K562 (cell line): ENCODE data around the gene LMF2. TPM values are rescaled to one million over a fixed set of nuclear protein-coding genes. Genes with fewer than 3 reads are reported as not detected.
A peak's percentile ranks its signal among the peaks of the same experiment; 100 is the strongest.

Experiments used
- ATAC-seq: fragments of 200-7000 bp; cut with Tn5 transposase; 3 replicates; pipeline ENCODE4 v1.9.1; 2020; ENCODE audit warnings: moderate library complexity
- BruUV-seq: library from RNA; stranded (reverse); fragments of 400-500 nt; replicated peaks from 2 replicates; lab custom pipeline; 2021; lab: Mats Ljungman, UMichigan
- CTCF ChIA-PET: fragments of 300-600 bp; formaldehyde crosslinking; extraction: SDS; loops from one replicate; lab custom pipeline; 2021; ENCODE audit warnings: low intra/inter-chr PET ratio; lab: Yijun Ruan, JAX
- POLR2A ChIA-PET: fragments of 300-600, 350-650 bp; sonication (Branson Sonifier 250); formaldehyde crosslinking; extraction: SDS; loops from one replicate; lab custom pipeline; 2021; ENCODE audit warnings: antibody characterized with exemption, inconsistent platforms; lab: Yijun Ruan, JAX
- DNase-seq, 4 experiments: peaks; one replicate each; pipeline versions ENCODE4 v3.0.0 to v3.0.0-alpha.2; 2011 to 2018; ENCODE audit warnings: low spot score in 3 of 4, mixed read lengths in 3 of 4; ENCODE audit errors: extremely low read depth in 1 of 4
- FAIRE-seq: peaks from 2 replicates; lab custom pipeline; 2011; peaks lifted over from hg19 to GRCh38; lab: Jason Lieb, UNC
- H2AFZ ChIP-seq: 2 replicates; pipeline ENCODE4 v1.6.0; 2011; ENCODE audit warnings: low read depth, low read length, control low read depth, inconsistent platforms
- H3K27ac ChIP-seq: fragments of 200-600 bp; 3 replicates; pipeline ENCODE4 v1.8.0; 2011; ENCODE audit warnings: low read depth, mild to moderate bottlenecking, control low read depth, inconsistent platforms, low read length, moderate library complexity, mixed read lengths; ENCODE audit errors: extremely low read depth
- H3K27me3 ChIP-seq, 2 experiments: fragments of 300-600 bp in 1 of 2; 2 replicates in 1 of 2; 3 replicates in 1 of 2; pipeline versions ENCODE4 v1.6.0 to v1.8.0; 2011; ENCODE audit warnings: inconsistent platforms in 2 of 2, low read length in 2 of 2, mild to moderate bottlenecking in 1 of 2, mixed read lengths in 1 of 2, moderate library complexity in 1 of 2; ENCODE audit not compliant: control insufficient read depth in 2 of 2, insufficient read depth in 2 of 2
- H3K36me3 ChIP-seq: fragments of 300-600 bp; 3 replicates; pipeline ENCODE4 v1.8.0; 2011; ENCODE audit warnings: mild to moderate bottlenecking, low read length, inconsistent platforms; ENCODE audit not compliant: control insufficient read depth, insufficient read depth
- H3K4me1 ChIP-seq, 2 experiments: fragments of 200-600 bp in 1 of 2; replicated peaks in 1 of 2; 2 replicates in 1 of 2; 3 replicates in 1 of 2; pipeline versions ENCODE4 v1.5.1 to v1.8.0; 2011; ENCODE audit warnings: inconsistent platforms in 2 of 2, low read length in 2 of 2, mild to moderate bottlenecking in 1 of 2, mixed read lengths in 1 of 2, moderate library complexity in 1 of 2; ENCODE audit not compliant: control insufficient read depth in 2 of 2, insufficient read depth in 2 of 2
- H3K4me2 ChIP-seq: 2 replicates; pipeline ENCODE4 v1.6.1; 2011; ENCODE audit warnings: low read length, control low read depth, inconsistent platforms, mixed read lengths; ENCODE audit not compliant: insufficient read depth
- H3K4me3 ChIP-seq: fragments of 200-600 bp; sonication (generic), shearing (Covaris generic); 2 replicates; pipeline ENCODE4 v1.5.1; 2016; ENCODE audit warnings: control low read depth, inconsistent platforms
- H3K79me2 ChIP-seq: fragments of 200-600 bp; 3 replicates; pipeline ENCODE4 v1.8.0; 2011; ENCODE audit warnings: low read length, inconsistent platforms; ENCODE audit not compliant: control insufficient read depth, insufficient read depth
- H3K9ac ChIP-seq, 2 experiments: 2 replicates each; pipeline versions ENCODE4 v1.6.0 to v1.6.1; 2011; ENCODE audit warnings: low read depth in 2 of 2, low read length in 2 of 2, control low read depth in 1 of 2, inconsistent platforms in 1 of 2, mild to moderate bottlenecking in 1 of 2, mixed read lengths in 1 of 2; ENCODE audit not compliant: insufficient read depth in 1 of 2
- H3K9me1 ChIP-seq: one replicate; pipeline ENCODE4 v1.6.0; 2011; ENCODE audit warnings: inconsistent platforms, mild to moderate bottlenecking, low read length, moderate library complexity; ENCODE audit not compliant: control insufficient read depth, insufficient read depth
- H3K9me3 ChIP-seq: replicated peaks from 2 replicates; pipeline ENCODE4 v1.5.1; 2011; ENCODE audit warnings: low read depth, low read length, inconsistent platforms; ENCODE audit not compliant: control insufficient read depth, insufficient read depth
- H4K20me1 ChIP-seq: replicated peaks from 2 replicates; pipeline ENCODE4 v1.6.1; 2011; ENCODE audit warnings: low read length, inconsistent platforms, mixed read lengths; ENCODE audit not compliant: control insufficient read depth, insufficient read depth
- BCOR ChIP-seq: fragments of 450-650 bp; IDR thresholded peaks from 2 replicates; pipeline ENCODE4 v1.6.1; 2016
- BRCA1 ChIP-seq, 2 experiments: fragments of 450-650 bp in 1 of 2; sonication (generic) in 1 of 2; formaldehyde crosslinking in 1 of 2; IDR thresholded peaks; 2 replicates each; pipeline versions ENCODE4 v1.5.0 to v1.6.1; 2017 to 2020; ENCODE audit warnings: mild to moderate bottlenecking in 1 of 2, missing genetic modification reagents in 1 of 2
- FUS ChIP-seq: fragments of 200-400 bp; formaldehyde crosslinking; optimal IDR thresholded peaks from 2 replicates; pipeline ENCODE3; 2017; ENCODE audit warnings: low read depth, low read length
- HNRNPL ChIP-seq: fragments of 200-400 bp; formaldehyde crosslinking; IDR thresholded peaks from 2 replicates; pipeline ENCODE4 v1.6.1; 2017; ENCODE audit warnings: low read depth, mild to moderate bottlenecking, low read length
- HNRNPLL ChIP-seq: fragments of 200-400 bp; formaldehyde crosslinking; IDR thresholded peaks from 2 replicates; pipeline ENCODE4 v1.6.1; 2017; ENCODE audit warnings: low read length, low read depth, mild to moderate bottlenecking; ENCODE audit not compliant: poor library complexity, severe bottlenecking
- NCOR1 ChIP-seq: fragments of 450-650 bp; IDR thresholded peaks from 2 replicates; pipeline ENCODE4 v1.6.1; 2016; ENCODE audit warnings: mild to moderate bottlenecking, moderate library complexity
- ZBED1 ChIP-seq: IDR thresholded peaks from 2 replicates; pipeline ENCODE4 v1.6.1; 2014
- ZNF347 ChIP-seq: fragments of 450-650 bp; formaldehyde crosslinking; IDR thresholded peaks from 2 replicates; pipeline ENCODE4 v1.4.0; 2020; ENCODE audit warnings: low read depth, mild to moderate bottlenecking, moderate library complexity
- ZNF785 ChIP-seq: fragments of 250-450 bp; sonication (Bioruptor Pico); IDR thresholded peaks from 2 replicates; pipeline ENCODE4 v1.4.0; 2020; ENCODE audit warnings: mild to moderate bottlenecking
- ZSCAN32 ChIP-seq: fragments of 450-650 bp; formaldehyde crosslinking; IDR thresholded peaks from 2 replicates; pipeline ENCODE4 v1.4.0; 2020; ENCODE audit warnings: mild to moderate bottlenecking, moderate library complexity
- WGBS: fragments of 100-300 bp; shearing (Covaris generic); methylation state at CpG from one replicate; pipeline ENCODE4 v1.1.6; 2016; ENCODE audit warnings: low coverage, mixed read lengths; ENCODE audit not compliant: insufficient coverage; ENCODE audit errors: missing lambda C conversion rate; 5-methylcytosine and 5-hydroxymethylcytosine counted together
- in situ Hi-C: fragments of 300-500 bp; cut with MboI; formaldehyde crosslinking; loops from 4 replicates; pipeline ENCODE4 v1.15.0; 2018; ENCODE audit warnings: inconsistent platforms, mixed read lengths
- intact Hi-C: fragments of 100-400 bp; cut with micrococcal nuclease; formaldehyde crosslinking; loops from 2 replicates; pipeline ENCODE4 v1.14.2; 2022
- polyA plus RNA-seq, 8 experiments: library from polyadenylated mRNA; depleted of rRNA in 4 of 8; stranded (reverse) in 5 of 8; unstranded in 3 of 8; fragments of >200 nt; fragmentation: Nextera tagmentation in 2 of 8; fragmentation: Illumina TruSeq in 1 of 8; extraction: Ambion mirVana in 2 of 8; extraction: Trizol in 1 of 8; gene quantifications; 2 replicates each; pipeline versions ENCODE4 v1.2.1 to v1.2.3, GENCODE V29; 2011 to 2014; ENCODE audit warnings: inconsistent platforms in 1 of 8, missing spikeins in 1 of 8
- total RNA-seq, 7 experiments: library from RNA; depleted of rRNA in 6 of 7; stranded (reverse); fragments of >200 nt in 6 of 7; fragmentation: Illumina TruSeq in 2 of 7; extraction: Trizol in 2 of 7; gene quantifications; 2 replicates each; pipeline versions ENCODE4 v1.2.1 to v1.2.3, GENCODE V29; 2011 to 2021; ENCODE audit warnings: low replicate concordance in 1 of 7
- TF ChIP-seq, protein P1 (sequence below), 2 experiments: fragments of 450-650 bp; formaldehyde crosslinking in 1 of 2; IDR thresholded peaks; 2 replicates each; pipeline versions ENCODE4 v1.4.0 to v1.6.1; 2014 to 2020; ENCODE audit warnings: mild to moderate bottlenecking in 2 of 2, borderline replicate concordance in 1 of 2, low read depth in 1 of 2

The LMF2 gene
- total and polyA plus RNA-seq, 9 of the 15 experiments (the other 6 are each of a cell fraction or from before 2014, with no cell fraction given), result 0.08 to 37.1 (median 7.6) TPM

DNA sequence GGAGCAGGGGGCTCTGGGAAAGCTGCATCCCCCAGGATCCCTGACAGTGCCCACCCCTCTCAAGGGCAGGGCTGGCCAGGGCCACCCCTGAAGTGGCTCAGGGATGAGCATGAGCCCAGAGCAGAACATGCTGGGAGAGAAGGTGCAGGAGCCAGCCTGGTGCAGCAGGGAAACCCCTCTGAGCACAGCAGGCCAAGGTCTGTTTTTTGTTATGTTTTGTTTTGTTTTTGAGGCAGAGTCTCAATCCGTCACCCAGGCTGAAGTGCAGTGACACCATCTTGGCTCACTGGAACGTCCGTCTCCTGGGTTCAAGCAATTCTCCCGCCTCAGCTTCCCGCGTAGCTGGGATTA, 31.9 kb downstream of the LMF2 start:
- H3K9me1 ChIP-seq, result peaks cover 4% of the 10 kb centered on the region
- peaks cover 36% of the 10 kb centered on the region for H3K79me2 ChIP-seq
- BruUV-seq, result no TSS peak
- ChIA-PET CTCF (no interaction called here), POLR2A (interaction anchor here (0.6 kb wide), 1 partner anchor 26 kb away, joined by 3 read pairs; no protein-coding TSS in a partner anchor)
- 0 out of 3 replicates have a peak, but pooled peaks cover 2% of the 10 kb centered on the region for H3K36me3 ChIP-seq
- DNase-seq, result no peak
- intact Hi-C loops, result no loop called here
- in situ Hi-C loops, result no loop called here
- no peak overlapping the region for H3K27ac ChIP-seq
- no peak for FAIRE-seq
- no peak for ATAC-seq
- H4K20me1 ChIP-seq, result peaks cover 27% of the 10 kb centered on the region
- no peak overlapping the region for H3K4me3 ChIP-seq
- WGBS, result 90% methylated on average over 6 of the region's 6 CpGs
- H3K9me3 ChIP-seq, result no peaks in the 10 kb centered on the region
- TF ChIP-seq ZBED1 (no peak), ZNF785 (CRISPR knock-in tag) (no peak), ZNF347 (CRISPR knock-in tag) (no peak), ZSCAN32 (CRISPR knock-in tag) (no peak), NCOR1 (no peak), HNRNPL (no peak), BRCA1 (IDR thresholded peaks at IDR 0.05) (no peak), BRCA1 (CRISPR knock-in tag; IDR thresholded peaks at IDR 0.05) (no peak), BCOR (no peak), HNRNPLL (no peak), FUS (no peak)
- TF ChIP-seq, protein P1, sequence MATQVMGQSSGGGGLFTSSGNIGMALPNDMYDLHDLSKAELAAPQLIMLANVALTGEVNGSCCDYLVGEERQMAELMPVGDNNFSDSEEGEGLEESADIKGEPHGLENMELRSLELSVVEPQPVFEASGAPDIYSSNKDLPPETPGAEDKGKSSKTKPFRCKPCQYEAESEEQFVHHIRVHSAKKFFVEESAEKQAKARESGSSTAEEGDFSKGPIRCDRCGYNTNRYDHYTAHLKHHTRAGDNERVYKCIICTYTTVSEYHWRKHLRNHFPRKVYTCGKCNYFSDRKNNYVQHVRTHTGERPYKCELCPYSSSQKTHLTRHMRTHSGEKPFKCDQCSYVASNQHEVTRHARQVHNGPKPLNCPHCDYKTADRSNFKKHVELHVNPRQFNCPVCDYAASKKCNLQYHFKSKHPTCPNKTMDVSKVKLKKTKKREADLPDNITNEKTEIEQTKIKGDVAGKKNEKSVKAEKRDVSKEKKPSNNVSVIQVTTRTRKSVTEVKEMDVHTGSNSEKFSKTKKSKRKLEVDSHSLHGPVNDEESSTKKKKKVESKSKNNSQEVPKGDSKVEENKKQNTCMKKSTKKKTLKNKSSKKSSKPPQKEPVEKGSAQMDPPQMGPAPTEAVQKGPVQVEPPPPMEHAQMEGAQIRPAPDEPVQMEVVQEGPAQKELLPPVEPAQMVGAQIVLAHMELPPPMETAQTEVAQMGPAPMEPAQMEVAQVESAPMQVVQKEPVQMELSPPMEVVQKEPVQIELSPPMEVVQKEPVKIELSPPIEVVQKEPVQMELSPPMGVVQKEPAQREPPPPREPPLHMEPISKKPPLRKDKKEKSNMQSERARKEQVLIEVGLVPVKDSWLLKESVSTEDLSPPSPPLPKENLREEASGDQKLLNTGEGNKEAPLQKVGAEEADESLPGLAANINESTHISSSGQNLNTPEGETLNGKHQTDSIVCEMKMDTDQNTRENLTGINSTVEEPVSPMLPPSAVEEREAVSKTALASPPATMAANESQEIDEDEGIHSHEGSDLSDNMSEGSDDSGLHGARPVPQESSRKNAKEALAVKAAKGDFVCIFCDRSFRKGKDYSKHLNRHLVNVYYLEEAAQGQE (IDR thresholded peaks at IDR 0.05; ENCODE audit: borderline replicate concordance), result no peak
- TF ChIP-seq, protein P1 (CRISPR knock-in tag; IDR thresholded peaks at IDR 0.05; ENCODE audit: low read depth), result no peak
- H3K4me1 ChIP-seq, result peaks cover 16 to 48% of the 10 kb centered on the region in 2 experiments; a peak in 4 of 5 replicates
- peak overlapping the region in 1 of 2 experiments; percentile 92; a peak in 2 of 4 replicates for H3K9ac ChIP-seq
- peak overlapping the region; percentile 68 for H3K4me2 ChIP-seq
- H2AFZ ChIP-seq, result peak overlapping the region; percentile 85; the same call in 1 of the 2 replicates
- H3K27me3 ChIP-seq, result no peaks in the 10 kb centered on the region
